Mesothelial cell of epicardium (in vitro differentiated cells): ENCODE data around the gene RAB40C. TPM values are rescaled to one million over a fixed set of nuclear protein-coding genes. Genes with fewer than 3 reads are reported as not detected.
A peak's percentile ranks its signal among the peaks of the same experiment; 100 is the strongest.

Experiments used
- DNase-seq, 2 experiments: peaks; one replicate each; pipeline ENCODE4 v3.0.0; 2021; ENCODE audit warnings: low spot score in 2 of 2; ENCODE audit not compliant: unreplicated experiment in 2 of 2
- H3K27ac Mint-ChIP-seq: 2 replicates; pipeline ENCODE4 v1.8.0; 2021; ENCODE audit warnings: mixed read lengths
- H3K27me3 Mint-ChIP-seq: 2 replicates; pipeline ENCODE4 v1.8.0; 2021; ENCODE audit warnings: low read depth, mixed read lengths
- H3K36me3 Mint-ChIP-seq: 2 replicates; pipeline ENCODE4 v1.8.0; 2021; ENCODE audit warnings: mixed read lengths
- H3K4me1 Mint-ChIP-seq: 2 replicates; pipeline ENCODE4 v1.8.0; 2021; ENCODE audit warnings: mixed read lengths
- H3K4me3 Mint-ChIP-seq: 2 replicates; pipeline ENCODE4 v1.8.0; 2021; ENCODE audit warnings: mild to moderate bottlenecking, moderate library complexity, mixed read lengths
- H3K9me3 Mint-ChIP-seq: 2 replicates; pipeline ENCODE4 v1.8.0; 2021; ENCODE audit warnings: mixed read lengths
- total RNA-seq: library from RNA; stranded (reverse); gene quantifications from 3 replicates; pipeline ENCODE4 v1.2.1, GENCODE V29; 2021
- TF ChIP-seq, protein P1 (sequence below): fragments of 200-600 bp; sonication (generic); IDR thresholded peaks from one replicate; pipeline ENCODE4 v1.5.0; 2021; ENCODE audit warnings: antibody characterized with exemption; ENCODE audit not compliant: unreplicated experiment

RAB40C gene
- total RNA-seq, 1 donor from 2014 or later, result 25.5 TPM

DNA sequence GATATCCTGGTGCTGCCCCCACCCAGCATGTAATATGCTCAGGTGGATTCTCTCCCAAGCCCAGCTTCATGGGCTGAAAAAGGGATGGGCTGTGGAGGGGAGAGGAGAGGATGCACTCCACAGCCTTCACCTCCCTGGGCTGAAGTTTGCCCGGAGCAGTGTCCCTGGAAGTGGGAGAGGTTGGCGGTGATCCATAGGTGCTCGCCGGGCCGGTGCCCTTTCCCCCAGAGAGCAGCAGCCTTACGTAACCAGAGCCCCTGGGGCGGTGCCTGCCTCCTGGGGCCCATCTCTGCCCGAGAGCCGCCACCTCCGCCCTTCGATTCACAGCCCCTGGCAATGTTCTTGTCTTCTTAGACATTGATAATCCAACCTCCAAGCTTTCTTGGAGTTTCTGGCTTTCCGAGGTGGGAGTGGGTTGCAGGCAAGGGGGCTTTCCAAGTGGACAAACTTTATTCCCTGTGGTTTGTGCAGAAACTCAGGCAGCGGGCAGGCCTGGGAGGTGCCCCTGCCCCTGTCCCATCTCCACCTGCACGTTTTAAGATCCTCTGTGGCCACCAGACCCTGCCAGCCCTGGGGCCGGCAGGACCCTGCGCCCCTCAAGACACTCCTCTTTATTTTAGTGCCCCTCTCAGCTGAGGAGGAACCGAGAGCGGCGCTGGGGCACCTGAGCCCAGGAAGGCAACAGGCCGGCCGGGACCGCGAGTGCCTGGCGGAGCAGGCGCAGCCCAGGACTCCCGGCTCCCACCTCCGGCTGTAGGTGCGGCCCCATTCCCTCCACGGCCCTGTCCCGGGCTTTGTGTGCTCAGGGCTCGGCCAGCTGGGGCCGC is 56.2 kb downstream of the RAB40C start:
- Mint-ChIP-seq H3K4me3 (no peak overlapping the region), H3K4me1 (peaks cover 13% of the 10 kb centered on the region), H3K27me3 (no peaks in the 10 kb centered on the region), H3K9me3 (no peaks in the 10 kb centered on the region), H3K36me3 (no peaks in the 10 kb centered on the region), H3K27ac (no peak overlapping the region)
- no peak for DNase-seq
- TF ChIP-seq, protein P1, sequence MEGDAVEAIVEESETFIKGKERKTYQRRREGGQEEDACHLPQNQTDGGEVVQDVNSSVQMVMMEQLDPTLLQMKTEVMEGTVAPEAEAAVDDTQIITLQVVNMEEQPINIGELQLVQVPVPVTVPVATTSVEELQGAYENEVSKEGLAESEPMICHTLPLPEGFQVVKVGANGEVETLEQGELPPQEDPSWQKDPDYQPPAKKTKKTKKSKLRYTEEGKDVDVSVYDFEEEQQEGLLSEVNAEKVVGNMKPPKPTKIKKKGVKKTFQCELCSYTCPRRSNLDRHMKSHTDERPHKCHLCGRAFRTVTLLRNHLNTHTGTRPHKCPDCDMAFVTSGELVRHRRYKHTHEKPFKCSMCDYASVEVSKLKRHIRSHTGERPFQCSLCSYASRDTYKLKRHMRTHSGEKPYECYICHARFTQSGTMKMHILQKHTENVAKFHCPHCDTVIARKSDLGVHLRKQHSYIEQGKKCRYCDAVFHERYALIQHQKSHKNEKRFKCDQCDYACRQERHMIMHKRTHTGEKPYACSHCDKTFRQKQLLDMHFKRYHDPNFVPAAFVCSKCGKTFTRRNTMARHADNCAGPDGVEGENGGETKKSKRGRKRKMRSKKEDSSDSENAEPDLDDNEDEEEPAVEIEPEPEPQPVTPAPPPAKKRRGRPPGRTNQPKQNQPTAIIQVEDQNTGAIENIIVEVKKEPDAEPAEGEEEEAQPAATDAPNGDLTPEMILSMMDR, result no peak

DNA sequence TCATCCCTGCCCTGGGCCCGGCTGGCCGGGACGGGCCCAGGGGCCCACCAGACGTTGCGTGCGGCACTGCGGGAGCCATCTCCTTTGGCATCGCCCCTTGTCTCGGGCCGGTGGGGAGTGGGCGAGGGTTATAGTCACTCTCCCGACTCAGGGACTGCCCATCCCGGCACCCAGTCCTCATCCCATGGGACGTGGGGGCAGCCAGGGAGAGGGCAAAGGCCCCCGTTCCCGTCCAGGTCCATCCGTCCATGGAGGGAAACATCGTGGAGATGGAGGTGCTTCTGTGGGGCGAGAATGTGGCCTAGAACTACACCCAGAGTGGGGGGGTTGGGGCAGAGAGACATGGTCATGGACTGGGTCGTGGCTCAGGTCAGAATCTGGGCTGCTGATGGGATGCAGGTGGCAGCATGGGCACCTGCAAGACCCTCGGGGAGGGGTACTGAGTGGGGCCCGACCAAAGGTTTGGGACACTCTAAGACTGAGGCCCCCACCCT is 56.9 kb downstream of the RAB40C start:
- DNase-seq, result no peak
- H3K36me3 Mint-ChIP-seq, result no peaks in the 10 kb centered on the region
- no peaks in the 10 kb centered on the region for H3K27me3 Mint-ChIP-seq
- TF ChIP-seq, protein P1, result no peak
- peaks cover 13% of the 10 kb centered on the region for H3K4me1 Mint-ChIP-seq
- H3K4me3 Mint-ChIP-seq, result no peak overlapping the region
- no peaks in the 10 kb centered on the region for H3K9me3 Mint-ChIP-seq
- no peak overlapping the region for H3K27ac Mint-ChIP-seq

DNA sequence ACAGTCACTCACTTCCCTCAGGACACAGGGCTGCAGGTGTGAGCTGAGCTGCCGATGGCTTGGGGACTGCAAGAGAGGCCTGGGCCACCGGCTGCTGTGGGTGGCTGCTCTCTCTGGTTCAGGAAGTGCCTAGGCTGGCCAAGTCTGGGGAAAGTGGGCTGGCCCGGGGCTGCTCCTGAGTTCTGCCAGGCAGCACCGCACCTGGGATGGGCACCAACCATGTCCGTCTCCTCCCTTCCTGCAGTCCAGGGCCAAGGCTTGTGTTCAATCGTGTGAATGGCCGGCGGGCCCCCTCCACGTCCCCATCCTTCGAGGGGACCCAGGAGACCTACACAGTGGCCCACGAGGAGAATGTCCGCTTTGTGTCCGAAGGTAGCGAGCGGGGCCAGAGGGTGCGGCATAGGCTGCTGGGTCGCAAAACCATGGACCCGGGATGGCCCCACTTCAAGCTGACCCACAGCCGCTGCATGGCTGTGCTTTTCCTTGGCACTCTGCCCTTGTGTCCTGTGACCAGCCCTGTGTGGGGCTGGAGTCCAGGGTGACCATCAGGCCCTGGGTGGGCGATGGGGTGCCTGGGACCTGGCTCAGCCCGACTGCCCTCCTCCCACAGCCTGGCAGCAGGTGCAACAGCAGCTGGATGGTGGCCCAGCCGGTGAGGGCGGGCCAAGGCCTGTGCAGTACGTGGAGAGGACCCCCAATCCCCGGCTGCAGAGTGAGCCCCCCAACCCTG is 57.5 kb downstream of the RAB40C start:
- Mint-ChIP-seq H3K27ac (no peak overlapping the region), H3K36me3 (no peaks in the 10 kb centered on the region), H3K9me3 (no peaks in the 10 kb centered on the region), H3K4me1 (peaks cover 13% of the 10 kb centered on the region), H3K27me3 (no peaks in the 10 kb centered on the region), H3K4me3 (peak overlapping the region; percentile 22)
- DNase-seq, result no peak
- TF ChIP-seq, protein P1, result no peak

DNA sequence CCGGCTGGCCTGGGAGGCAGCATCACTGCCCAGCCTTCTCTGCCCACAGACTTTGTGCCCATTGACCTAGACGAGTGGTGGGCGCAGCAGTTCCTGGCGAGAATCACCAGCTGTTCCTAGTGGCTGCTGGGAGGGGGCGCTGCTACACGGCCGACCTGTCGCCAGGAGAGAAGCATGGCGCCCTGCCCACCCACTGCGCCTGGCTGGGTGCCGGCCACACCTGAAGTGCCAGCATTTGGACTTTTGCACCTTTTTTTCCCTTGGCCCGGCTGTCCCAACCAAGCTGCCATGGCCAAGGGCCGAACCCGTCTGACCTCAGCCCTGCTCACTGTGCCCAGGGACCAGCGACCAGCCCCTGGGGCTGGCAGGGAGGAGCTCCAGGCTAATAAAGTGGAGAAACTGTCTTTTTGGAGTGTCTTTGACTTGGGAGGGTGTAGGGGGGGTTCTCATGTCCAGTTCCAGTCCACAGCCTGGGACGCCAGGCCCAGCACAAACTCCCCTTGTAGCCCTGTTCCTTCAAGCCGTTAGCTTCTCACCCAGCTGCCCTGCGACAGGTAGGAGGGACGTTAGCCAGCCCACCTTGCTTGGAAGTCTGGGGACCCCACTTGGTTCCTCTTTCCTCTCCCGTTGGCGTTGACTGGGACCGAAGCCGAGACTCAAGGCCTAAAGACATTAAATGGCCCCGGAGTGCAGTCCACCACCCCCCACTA is 58.4 kb downstream of the RAB40C start:
- TF ChIP-seq, protein P1, result peak; percentile 38
- DNase-seq, result no peak
- peak overlapping the region; percentile 91 for H3K27ac Mint-ChIP-seq
- H3K36me3 Mint-ChIP-seq, result no peaks in the 10 kb centered on the region
- no peaks in the 10 kb centered on the region for H3K27me3 Mint-ChIP-seq
- H3K4me3 Mint-ChIP-seq, result peak overlapping the region; percentile 75
- peaks cover 13% of the 10 kb centered on the region for H3K4me1 Mint-ChIP-seq
- no peaks in the 10 kb centered on the region for H3K9me3 Mint-ChIP-seq

DNA sequence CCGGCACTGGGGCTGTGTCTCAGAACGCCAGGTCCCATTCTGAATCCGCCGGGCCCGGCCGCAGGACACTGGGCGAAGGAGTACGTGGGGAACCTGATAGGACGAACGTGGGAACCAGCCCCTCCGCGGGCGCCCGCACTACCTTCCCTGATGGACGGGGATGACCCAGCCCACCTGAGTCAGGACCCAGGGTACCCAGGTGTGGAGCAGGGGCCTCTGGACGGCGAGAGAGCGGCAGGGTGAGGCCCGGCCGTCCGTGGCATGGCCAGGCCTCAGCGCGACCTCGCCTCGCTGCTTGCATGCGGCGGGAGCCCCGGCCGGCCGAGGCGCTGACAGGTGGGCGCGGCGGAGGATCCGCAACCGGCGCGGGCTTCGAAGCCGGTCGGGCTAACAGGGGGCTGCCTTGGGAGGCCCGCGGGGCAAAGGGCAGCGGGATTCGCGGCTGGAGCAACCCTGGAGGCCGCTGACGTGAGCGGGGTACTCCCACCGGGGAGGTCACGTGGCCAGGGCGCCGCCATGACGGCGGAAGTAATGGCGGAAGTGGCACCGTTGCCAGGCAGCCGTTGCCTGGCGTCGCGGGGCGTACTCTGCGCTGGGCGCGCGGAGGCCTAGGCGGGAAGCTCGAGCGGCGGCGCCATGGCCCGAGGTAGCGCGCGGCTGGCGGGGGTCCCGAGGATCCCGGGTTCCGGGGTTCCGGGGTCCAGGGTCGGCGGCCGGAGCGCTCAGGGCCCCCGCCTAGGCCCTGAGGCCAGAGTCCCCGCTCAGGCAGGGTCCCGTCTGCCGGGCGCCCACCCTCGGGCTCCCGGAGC is 59.1 kb downstream of the RAB40C start, which contains the start of gene WDR90:
WDR90 (plus strand) TSS at position 585 of the 809 bp plus-strand sequence; CDS start at position 637, 52 bp downstream.
- Mint-ChIP-seq H3K4me3 (peak within 1 kb of the TSS; percentile 75), H3K4me1 (peaks cover 13% of the 10 kb centered on the region), H3K27ac (peak within 1 kb of the TSS; percentile 91), H3K9me3 (no peaks in the 10 kb centered on the region), H3K36me3 (no peaks in the 10 kb centered on the region), H3K27me3 (no peaks in the 10 kb centered on the region)
- peak; percentile 84 to 88 for DNase-seq
- TF ChIP-seq, protein P1, result no peak
